ENCODE data around the gene PACRG.

The PACRG gene

DNA sequence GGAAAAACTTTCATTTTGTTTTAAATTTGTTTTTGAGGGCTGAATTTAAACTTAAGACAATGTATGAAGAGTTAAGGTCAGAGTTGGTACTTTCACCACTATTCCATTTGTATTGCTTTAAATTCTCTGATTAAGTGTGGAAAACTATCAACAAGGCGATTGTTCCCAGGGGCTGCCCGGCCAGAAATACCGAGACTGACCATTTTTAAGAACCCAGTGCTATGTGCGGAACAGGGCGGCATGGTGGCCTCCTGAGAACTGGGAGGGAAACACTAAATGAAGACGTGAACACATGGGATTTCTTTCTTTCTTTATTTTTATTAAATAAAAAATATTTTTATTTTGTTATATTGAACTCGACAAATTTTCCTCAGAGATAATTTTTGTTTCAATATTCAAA lies 465.6 kb downstream of the PACRG start:
- no peak for DNase-seq (ENCODE audit: low spot score)
- no peak for ATAC-seq (ENCODE audit: low read depth)
- Histone ChIP-seq H3K27ac (ENCODE audit: poor library complexity, severe bottlenecking) (no peak overlapping the region), H3K36me3 (ENCODE audit: low read depth) (no peaks in the 10 kb centered on the region), H3K27me3 (ENCODE audit: insufficient read depth, poor library complexity, severe bottlenecking) (no peaks in the 10 kb centered on the region), H3K4me3 (ENCODE audit: severe bottlenecking) (no peak overlapping the region), H3K4me1 (ENCODE audit: insufficient read depth, poor library complexity, severe bottlenecking) (no peaks in the 10 kb centered on the region), H3K9me3 (ENCODE audit: severe bottlenecking) (no peaks in the 10 kb centered on the region)
- TF ChIP-seq, protein P1, sequence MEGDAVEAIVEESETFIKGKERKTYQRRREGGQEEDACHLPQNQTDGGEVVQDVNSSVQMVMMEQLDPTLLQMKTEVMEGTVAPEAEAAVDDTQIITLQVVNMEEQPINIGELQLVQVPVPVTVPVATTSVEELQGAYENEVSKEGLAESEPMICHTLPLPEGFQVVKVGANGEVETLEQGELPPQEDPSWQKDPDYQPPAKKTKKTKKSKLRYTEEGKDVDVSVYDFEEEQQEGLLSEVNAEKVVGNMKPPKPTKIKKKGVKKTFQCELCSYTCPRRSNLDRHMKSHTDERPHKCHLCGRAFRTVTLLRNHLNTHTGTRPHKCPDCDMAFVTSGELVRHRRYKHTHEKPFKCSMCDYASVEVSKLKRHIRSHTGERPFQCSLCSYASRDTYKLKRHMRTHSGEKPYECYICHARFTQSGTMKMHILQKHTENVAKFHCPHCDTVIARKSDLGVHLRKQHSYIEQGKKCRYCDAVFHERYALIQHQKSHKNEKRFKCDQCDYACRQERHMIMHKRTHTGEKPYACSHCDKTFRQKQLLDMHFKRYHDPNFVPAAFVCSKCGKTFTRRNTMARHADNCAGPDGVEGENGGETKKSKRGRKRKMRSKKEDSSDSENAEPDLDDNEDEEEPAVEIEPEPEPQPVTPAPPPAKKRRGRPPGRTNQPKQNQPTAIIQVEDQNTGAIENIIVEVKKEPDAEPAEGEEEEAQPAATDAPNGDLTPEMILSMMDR (IDR thresholded peaks at IDR 0.05; ENCODE audit: poor library complexity, severe bottlenecking), result no peak

DNA sequence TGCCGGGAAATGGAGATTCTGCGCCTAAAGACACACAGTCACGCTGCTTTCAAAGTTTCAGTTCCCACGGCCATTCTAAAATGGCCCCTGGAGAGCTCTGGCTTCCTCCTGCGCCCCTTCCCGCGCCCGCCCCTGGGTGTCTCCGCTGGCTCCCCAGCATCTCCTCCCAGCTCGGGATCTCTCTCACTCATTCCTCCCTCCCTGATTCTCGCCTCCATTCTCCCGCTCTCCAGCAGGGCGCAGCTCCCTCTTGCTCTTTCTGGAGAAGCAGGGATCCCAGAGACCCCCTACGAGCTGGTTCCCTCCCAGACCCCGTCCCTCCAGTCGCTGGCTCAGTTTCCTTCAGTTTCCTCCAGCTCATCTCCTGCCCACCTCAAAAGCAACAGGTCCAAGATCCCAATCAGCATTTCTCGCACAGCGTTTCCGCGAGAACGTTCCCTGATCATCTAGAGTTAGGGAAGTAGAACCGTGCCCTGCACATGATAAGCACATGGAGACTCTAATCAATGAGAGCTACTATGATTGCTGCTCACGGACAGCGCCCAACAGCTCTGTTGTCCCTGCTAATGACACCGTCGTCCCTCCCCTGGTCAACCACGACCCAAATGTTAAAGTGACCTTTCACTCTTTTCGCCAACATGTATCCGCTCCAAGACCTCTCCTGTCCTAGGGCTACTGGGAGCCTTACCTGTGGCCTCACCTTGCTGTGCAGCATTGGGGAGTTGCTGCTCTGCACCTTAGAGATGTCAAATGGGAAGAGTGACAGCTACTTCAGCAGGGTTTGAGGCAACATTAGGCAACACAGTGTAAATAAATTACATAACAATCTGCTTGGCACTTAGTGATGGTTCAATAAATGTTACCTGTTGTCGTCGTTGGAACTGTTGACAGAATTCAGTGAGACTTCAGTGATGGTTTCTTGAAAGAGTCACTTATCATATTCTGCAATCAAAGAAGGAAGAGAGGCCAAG lies 468.2 kb downstream of the PACRG start:
- no peak overlapping the region for H3K4me3 ChIP-seq (ENCODE audit: severe bottlenecking)
- H3K27me3 ChIP-seq (ENCODE audit: insufficient read depth, poor library complexity, severe bottlenecking), result no peaks in the 10 kb centered on the region
- H3K9me3 ChIP-seq (ENCODE audit: severe bottlenecking), result no peaks in the 10 kb centered on the region
- TF ChIP-seq, protein P1 (IDR thresholded peaks at IDR 0.05; ENCODE audit: poor library complexity, severe bottlenecking), result no peak
- no peaks in the 10 kb centered on the region for H3K36me3 ChIP-seq (ENCODE audit: low read depth)
- no peak overlapping the region for H3K27ac ChIP-seq (ENCODE audit: poor library complexity, severe bottlenecking)
- H3K4me1 ChIP-seq (ENCODE audit: insufficient read depth, poor library complexity, severe bottlenecking), result no peaks in the 10 kb centered on the region
- no peak for ATAC-seq (ENCODE audit: low read depth)
- DNase-seq (ENCODE audit: low spot score), result no peak

DNA sequence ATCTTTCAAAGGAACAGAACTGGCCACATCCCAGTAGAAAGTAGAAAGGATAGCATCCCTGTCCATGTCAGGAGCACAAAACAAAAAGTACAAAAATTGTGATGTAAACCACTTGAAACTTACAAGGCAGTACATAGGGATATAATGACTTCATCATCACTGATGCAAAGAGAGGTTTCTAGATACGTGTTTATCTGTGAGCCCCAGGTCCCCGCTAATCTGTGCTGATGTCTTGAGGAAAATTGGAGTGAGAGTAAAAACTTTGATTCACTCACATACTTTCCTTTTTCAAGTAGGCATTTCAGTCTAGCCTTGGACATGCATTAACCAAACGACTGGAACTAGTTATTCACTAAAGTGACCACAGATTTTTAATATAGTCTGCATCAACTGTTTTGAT lies 470.1 kb downstream of the PACRG start:
- H3K27me3 ChIP-seq (ENCODE audit: insufficient read depth, poor library complexity, severe bottlenecking), result no peaks in the 10 kb centered on the region
- DNase-seq (ENCODE audit: low spot score) (no peak), ATAC-seq (ENCODE audit: low read depth) (no peak)
- no peaks in the 10 kb centered on the region for H3K9me3 ChIP-seq (ENCODE audit: severe bottlenecking)
- TF ChIP-seq, protein P1 (IDR thresholded peaks at IDR 0.05; ENCODE audit: poor library complexity, severe bottlenecking), result no peak
- H3K4me3 ChIP-seq (ENCODE audit: severe bottlenecking), result no peak overlapping the region
- no peaks in the 10 kb centered on the region for H3K4me1 ChIP-seq (ENCODE audit: insufficient read depth, poor library complexity, severe bottlenecking)
- H3K27ac ChIP-seq (ENCODE audit: poor library complexity, severe bottlenecking), result no peak overlapping the region
- H3K36me3 ChIP-seq (ENCODE audit: low read depth), result no peaks in the 10 kb centered on the region

DNA sequence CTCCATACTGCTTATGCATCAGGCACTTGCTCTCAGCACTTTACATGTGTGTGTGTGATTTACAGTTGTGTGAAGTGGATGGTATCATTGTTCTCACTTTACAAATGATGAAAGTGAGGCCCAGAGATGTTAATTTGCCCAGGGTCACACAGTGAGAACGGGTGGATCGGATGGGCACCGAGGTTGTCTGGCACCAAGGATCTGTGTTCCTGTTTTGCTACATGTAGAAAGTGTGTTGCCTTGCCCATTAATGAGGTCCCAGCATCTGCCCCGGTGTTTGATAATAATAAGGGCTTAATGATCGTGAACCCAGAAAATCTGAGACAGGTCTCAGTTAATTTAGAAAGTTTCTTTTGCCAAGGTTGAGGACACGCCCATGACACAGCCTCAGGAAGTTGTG lies 470.6 kb downstream of the PACRG start:
- DNase-seq (ENCODE audit: low spot score) (no peak), ATAC-seq (ENCODE audit: low read depth) (no peak)
- Histone ChIP-seq H3K27ac (ENCODE audit: poor library complexity, severe bottlenecking) (no peak overlapping the region), H3K9me3 (ENCODE audit: severe bottlenecking) (no peaks in the 10 kb centered on the region), H3K4me3 (ENCODE audit: severe bottlenecking) (no peak overlapping the region), H3K4me1 (ENCODE audit: insufficient read depth, poor library complexity, severe bottlenecking) (no peaks in the 10 kb centered on the region), H3K27me3 (ENCODE audit: insufficient read depth, poor library complexity, severe bottlenecking) (no peaks in the 10 kb centered on the region), H3K36me3 (ENCODE audit: low read depth) (no peaks in the 10 kb centered on the region)
- TF ChIP-seq, protein P1 (IDR thresholded peaks at IDR 0.05; ENCODE audit: poor library complexity, severe bottlenecking), result no peak

DNA sequence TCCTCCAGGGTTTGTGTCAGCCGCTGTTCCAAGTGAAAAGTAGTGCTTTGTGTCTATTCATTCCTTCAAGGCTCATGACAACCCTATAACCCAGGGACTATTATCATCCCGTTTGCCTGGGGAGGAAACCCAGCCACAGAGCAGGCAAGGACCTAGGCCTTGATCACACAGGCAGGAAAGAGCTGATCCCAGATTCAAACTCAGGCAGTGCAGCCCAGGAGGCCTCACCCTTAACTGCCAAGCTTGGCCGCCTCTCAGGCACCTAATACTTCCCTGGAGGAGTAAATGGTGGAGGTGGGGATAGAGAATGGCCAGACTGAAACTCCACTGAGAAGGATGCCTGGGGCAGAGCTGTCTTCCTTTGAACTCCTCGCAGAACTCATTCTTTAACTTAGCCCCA lies 471.6 kb downstream of the PACRG start:
- no peak overlapping the region for H3K27ac ChIP-seq (ENCODE audit: poor library complexity, severe bottlenecking)
- ATAC-seq (ENCODE audit: low read depth), result no peak
- no peaks in the 10 kb centered on the region for H3K36me3 ChIP-seq (ENCODE audit: low read depth)
- no peak overlapping the region for H3K4me3 ChIP-seq (ENCODE audit: severe bottlenecking)
- H3K4me1 ChIP-seq (ENCODE audit: insufficient read depth, poor library complexity, severe bottlenecking), result no peaks in the 10 kb centered on the region
- no peak for DNase-seq (ENCODE audit: low spot score)
- H3K27me3 ChIP-seq (ENCODE audit: insufficient read depth, poor library complexity, severe bottlenecking), result no peaks in the 10 kb centered on the region
- no peaks in the 10 kb centered on the region for H3K9me3 ChIP-seq (ENCODE audit: severe bottlenecking)
- TF ChIP-seq, protein P1 (IDR thresholded peaks at IDR 0.05; ENCODE audit: poor library complexity, severe bottlenecking), result no peak
